Measurements from ENCODE around the gene CSHL1.

The CSHL1 gene

GRCh38 chr17:63941751-63942150, 30.7 kb upstream of the CSHL1 start:
- Histone ChIP-seq H3K23ac (ENCODE audit: low read length) (no peak overlapping the region), H4K8ac (ENCODE audit: low read depth, low read length) (no peak overlapping the region), H2AK5ac (ENCODE audit: low read length) (no peak overlapping the region), H3K9ac (ENCODE audit: low read length) (no peak overlapping the region), H3K4me3 (ENCODE audit: low read depth, low read length) (no peak overlapping the region), H4K91ac (ENCODE audit: low read depth, low read length) (no peak overlapping the region), H3K18ac (ENCODE audit: low read length) (no peak overlapping the region), H3K4ac (ENCODE audit: low read depth, low read length) (no peak overlapping the region), H3K27me3 (ENCODE audit: insufficient read depth, low read length) (no peaks in the 10 kb centered on the region), H2BK5ac (ENCODE audit: low read depth, low read length, poor library complexity) (no peak overlapping the region), H3K27ac (ENCODE audit: low read depth, low read length) (no peak overlapping the region), H3K79me1 (ENCODE audit: low read length) (no peaks in the 10 kb centered on the region), H4K12ac (ENCODE audit: low read depth, low read length) (no peak overlapping the region), H2BK120ac (ENCODE audit: insufficient read depth, low read length, poor library complexity) (no peak overlapping the region), H3K79me2 (ENCODE audit: control insufficient read depth, insufficient read depth, low read length, poor library complexity) (no peaks in the 10 kb centered on the region), H3K36me3 (ENCODE audit: control insufficient read depth in 1 of 2, insufficient read depth in 2 of 2, low read length in 2 of 2) (no peaks in the 10 kb centered on the region), H3K9me3 (ENCODE audit: insufficient read depth, low read depth, low read length) (no peaks in the 10 kb centered on the region), H3K4me1 (ENCODE audit: control insufficient read depth in 1 of 2, insufficient read depth in 2 of 2, low read length in 2 of 2) (no peaks in the 10 kb centered on the region), H2BK12ac (ENCODE audit: low read length) (no peak overlapping the region), H2AFZ (ENCODE audit: insufficient read depth, low read length, poor library complexity) (no peak overlapping the region), H3K4me2 (ENCODE audit: low read length) (no peak overlapping the region), H3K14ac (ENCODE audit: low read length) (no peak overlapping the region)
- no CpG with 5 or more reads among the region's 23 CpGs for WGBS (ENCODE audit: extremely low coverage, insufficient coverage, insufficient read length)
- DNase-seq, result no peak

GRCh38 chr17:63941162-63941561, 30.1 kb upstream of the CSHL1 start:
- H2AFZ ChIP-seq (ENCODE audit: insufficient read depth, low read length, poor library complexity), result no peak overlapping the region
- WGBS (ENCODE audit: extremely low coverage, insufficient coverage, insufficient read length), result no CpG with 5 or more reads among the region's 12 CpGs

GRCh38 chr17:63940584-63940983, 29.5 kb upstream of the CSHL1 start:
- Histone ChIP-seq H4K8ac (ENCODE audit: low read depth, low read length) (no peak overlapping the region), H2BK5ac (ENCODE audit: low read depth, low read length, poor library complexity) (no peak overlapping the region), H3K4me3 (ENCODE audit: low read depth, low read length) (no peak overlapping the region), H3K14ac (ENCODE audit: low read length) (no peak overlapping the region), H2BK120ac (ENCODE audit: insufficient read depth, low read length, poor library complexity) (no peak overlapping the region), H2BK12ac (ENCODE audit: low read length) (no peak overlapping the region), H3K79me1 (ENCODE audit: low read length) (no peaks in the 10 kb centered on the region), H3K4me2 (ENCODE audit: low read length) (no peak overlapping the region), H3K4ac (ENCODE audit: low read depth, low read length) (no peak overlapping the region), H4K91ac (ENCODE audit: low read depth, low read length) (no peak overlapping the region), H2AK5ac (ENCODE audit: low read length) (no peak overlapping the region), H3K9me3 (ENCODE audit: insufficient read depth, low read depth, low read length) (no peaks in the 10 kb centered on the region), H4K12ac (ENCODE audit: low read depth, low read length) (no peak overlapping the region), H3K23ac (ENCODE audit: low read length) (no peak overlapping the region), H2AFZ (ENCODE audit: insufficient read depth, low read length, poor library complexity) (no peak overlapping the region), H3K79me2 (ENCODE audit: control insufficient read depth, insufficient read depth, low read length, poor library complexity) (no peaks in the 10 kb centered on the region), H3K27ac (ENCODE audit: low read depth, low read length) (no peak overlapping the region), H3K9ac (ENCODE audit: low read length) (no peak overlapping the region), H3K4me1 (ENCODE audit: control insufficient read depth in 1 of 2, insufficient read depth in 2 of 2, low read length in 2 of 2) (no peaks in the 10 kb centered on the region), H3K36me3 (ENCODE audit: control insufficient read depth in 1 of 2, insufficient read depth in 2 of 2, low read length in 2 of 2) (no peaks in the 10 kb centered on the region), H3K27me3 (ENCODE audit: insufficient read depth, low read length) (no peaks in the 10 kb centered on the region), H3K18ac (ENCODE audit: low read length) (no peak overlapping the region)
- no peak for DNase-seq
- WGBS (ENCODE audit: extremely low coverage, insufficient coverage, insufficient read length), result no CpG with 5 or more reads among the region's 14 CpGs

More at GRCh38 chr17:63941162-63941561, 30.1 kb upstream of the CSHL1 start:
- Histone ChIP-seq H3K23ac (ENCODE audit: low read length) (no peak overlapping the region), H3K27me3 (ENCODE audit: insufficient read depth, low read length) (no peaks in the 10 kb centered on the region), H4K8ac (ENCODE audit: low read depth, low read length) (no peak overlapping the region), H3K4ac (ENCODE audit: low read depth, low read length) (no peak overlapping the region), H4K91ac (ENCODE audit: low read depth, low read length) (no peak overlapping the region), H2BK12ac (ENCODE audit: low read length) (no peak overlapping the region), H4K12ac (ENCODE audit: low read depth, low read length) (no peak overlapping the region), H2BK120ac (ENCODE audit: insufficient read depth, low read length, poor library complexity) (no peak overlapping the region), H2AK5ac (ENCODE audit: low read length) (no peak overlapping the region), H3K4me2 (ENCODE audit: low read length) (no peak overlapping the region), H3K79me1 (ENCODE audit: low read length) (no peaks in the 10 kb centered on the region), H3K4me3 (ENCODE audit: low read depth, low read length) (no peak overlapping the region), H3K79me2 (ENCODE audit: control insufficient read depth, insufficient read depth, low read length, poor library complexity) (no peaks in the 10 kb centered on the region), H3K4me1 (ENCODE audit: control insufficient read depth in 1 of 2, insufficient read depth in 2 of 2, low read length in 2 of 2) (no peaks in the 10 kb centered on the region), H3K9me3 (ENCODE audit: insufficient read depth, low read depth, low read length) (no peaks in the 10 kb centered on the region), H3K9ac (ENCODE audit: low read length) (no peak overlapping the region), H3K27ac (ENCODE audit: low read depth, low read length) (no peak overlapping the region), H3K18ac (ENCODE audit: low read length) (no peak overlapping the region), H3K36me3 (ENCODE audit: control insufficient read depth in 1 of 2, insufficient read depth in 2 of 2, low read length in 2 of 2) (no peaks in the 10 kb centered on the region), H2BK5ac (ENCODE audit: low read depth, low read length, poor library complexity) (no peak overlapping the region), H3K14ac (ENCODE audit: low read length) (no peak overlapping the region)
- DNase-seq, result no peak

GRCh38 chr17:63939884-63940283, 28.8 kb upstream of the CSHL1 start:
- Histone ChIP-seq H3K18ac (ENCODE audit: low read length) (no peak overlapping the region), H4K12ac (ENCODE audit: low read depth, low read length) (no peak overlapping the region), H3K27me3 (ENCODE audit: insufficient read depth, low read length) (no peaks in the 10 kb centered on the region), H3K23ac (ENCODE audit: low read length) (no peak overlapping the region), H2AFZ (ENCODE audit: insufficient read depth, low read length, poor library complexity) (no peak overlapping the region), H3K4me3 (ENCODE audit: low read depth, low read length) (no peak overlapping the region), H2BK12ac (ENCODE audit: low read length) (no peak overlapping the region), H3K4me1 (ENCODE audit: control insufficient read depth in 1 of 2, insufficient read depth in 2 of 2, low read length in 2 of 2) (no peaks in the 10 kb centered on the region), H4K8ac (ENCODE audit: low read depth, low read length) (no peak overlapping the region), H2AK5ac (ENCODE audit: low read length) (no peak overlapping the region), H3K36me3 (ENCODE audit: control insufficient read depth in 1 of 2, insufficient read depth in 2 of 2, low read length in 2 of 2) (no peaks in the 10 kb centered on the region), H3K4ac (ENCODE audit: low read depth, low read length) (no peak overlapping the region), H3K14ac (ENCODE audit: low read length) (no peak overlapping the region), H4K91ac (ENCODE audit: low read depth, low read length) (no peak overlapping the region), H3K9me3 (ENCODE audit: insufficient read depth, low read depth, low read length) (no peaks in the 10 kb centered on the region), H2BK5ac (ENCODE audit: low read depth, low read length, poor library complexity) (no peak overlapping the region), H2BK120ac (ENCODE audit: insufficient read depth, low read length, poor library complexity) (no peak overlapping the region), H3K4me2 (ENCODE audit: low read length) (no peak overlapping the region), H3K79me2 (ENCODE audit: control insufficient read depth, insufficient read depth, low read length, poor library complexity) (no peaks in the 10 kb centered on the region), H3K27ac (ENCODE audit: low read depth, low read length) (no peak overlapping the region), H3K9ac (ENCODE audit: low read length) (no peak overlapping the region), H3K79me1 (ENCODE audit: low read length) (no peaks in the 10 kb centered on the region)
- DNase-seq, result no peak
- WGBS (ENCODE audit: extremely low coverage, insufficient coverage, insufficient read length), result no CpG with 5 or more reads among the region's 6 CpGs
